GM21381 (cell line): ENCODE measurements around the gene SCAPER.
"Not testable (repeated sequence)": the region's sequence is repeated elsewhere in the genome, so short reads cannot be mapped to it uniquely, and the experiment has no call there.

ENCODE experiments used
- ATAC-seq: cut with Tn5 transposase; IDR thresholded peaks from one replicate; pipeline ENCODE4 v1.9.1; 2021; ENCODE audit warnings: mild to moderate bottlenecking, moderate library complexity; ENCODE audit not compliant: unreplicated experiment

Gene SCAPER

DNA sequence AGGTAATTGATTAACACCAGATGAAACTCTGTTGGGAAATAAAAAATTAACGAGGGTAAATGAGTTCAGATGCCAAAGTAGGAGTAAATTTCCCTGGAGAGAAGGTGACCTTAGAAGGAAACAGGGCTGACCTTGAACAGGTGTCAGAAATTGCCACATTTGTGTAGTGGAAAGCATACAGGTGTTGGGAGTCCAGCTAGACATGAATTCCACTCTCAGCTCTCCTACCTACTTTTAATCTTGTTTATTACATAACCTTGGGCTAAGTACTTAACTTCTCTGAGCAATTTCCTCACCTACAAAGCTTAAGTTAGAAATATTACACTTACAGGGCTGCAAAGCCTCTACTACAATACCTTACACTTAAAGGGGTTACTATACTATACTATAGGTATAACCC, 472.5 kb downstream of the SCAPER start:
- no peak for ATAC-seq

DNA sequence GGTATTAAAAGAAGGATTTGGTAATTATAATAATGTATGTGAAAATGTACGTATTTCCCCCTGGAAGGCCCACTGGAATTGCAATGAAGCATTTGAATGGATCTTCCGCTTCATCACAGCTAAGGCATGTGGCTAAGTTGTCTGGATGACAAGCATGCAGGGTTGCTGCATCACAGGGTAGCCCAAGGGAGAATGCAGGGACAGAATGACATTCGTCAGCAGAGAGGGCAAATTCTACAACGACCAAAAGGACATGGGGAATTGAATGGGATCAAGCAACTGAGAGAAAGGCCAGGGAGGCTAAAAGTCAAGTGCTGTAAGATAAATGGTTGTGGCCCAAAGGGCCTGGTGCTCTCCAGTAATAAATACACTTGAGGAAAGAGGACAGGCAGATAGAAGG, 473.2 kb downstream of the SCAPER start:
- ATAC-seq, result no peak

DNA sequence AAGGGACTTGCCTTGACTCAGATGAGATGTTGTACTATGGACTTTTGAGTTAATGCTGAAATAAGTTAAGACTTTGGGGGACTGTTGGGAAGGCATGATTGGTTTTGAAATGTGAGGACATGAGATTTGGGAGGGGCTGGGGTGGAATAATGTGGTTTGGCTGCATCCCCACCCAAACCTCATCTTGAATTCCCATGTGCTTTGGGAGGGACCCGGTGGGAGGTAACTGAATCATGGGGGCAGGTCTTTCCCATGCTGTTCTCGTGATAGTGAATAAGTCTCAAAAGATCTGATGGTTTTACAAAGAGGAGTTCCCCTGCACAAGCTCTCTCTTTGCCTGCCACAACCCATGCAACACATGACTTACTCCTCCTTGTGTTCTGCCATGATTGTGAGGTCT, 474.4 kb downstream of the SCAPER start:
- ATAC-seq, result not testable (repeated sequence)

DNA sequence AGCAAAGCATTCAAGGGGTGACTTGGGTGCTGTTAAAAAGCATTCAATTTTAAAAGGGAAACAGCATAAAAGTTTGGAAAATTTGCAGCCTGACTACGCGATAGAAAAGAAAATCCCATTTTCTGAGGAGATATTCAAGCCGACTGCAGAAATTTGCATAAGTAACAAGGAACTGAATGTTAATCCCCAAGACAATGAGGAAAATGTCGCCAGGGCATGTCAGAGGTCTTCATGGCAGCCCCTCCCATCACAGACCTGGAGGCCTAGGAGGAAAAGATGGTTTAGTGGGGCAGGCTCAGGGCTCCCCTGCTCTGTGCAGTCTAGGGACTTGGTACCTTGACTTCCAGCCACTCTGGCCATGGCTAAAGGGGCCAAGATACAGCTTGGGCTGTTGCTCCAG, 475.5 kb downstream of the SCAPER start:
- no peak for ATAC-seq

DNA sequence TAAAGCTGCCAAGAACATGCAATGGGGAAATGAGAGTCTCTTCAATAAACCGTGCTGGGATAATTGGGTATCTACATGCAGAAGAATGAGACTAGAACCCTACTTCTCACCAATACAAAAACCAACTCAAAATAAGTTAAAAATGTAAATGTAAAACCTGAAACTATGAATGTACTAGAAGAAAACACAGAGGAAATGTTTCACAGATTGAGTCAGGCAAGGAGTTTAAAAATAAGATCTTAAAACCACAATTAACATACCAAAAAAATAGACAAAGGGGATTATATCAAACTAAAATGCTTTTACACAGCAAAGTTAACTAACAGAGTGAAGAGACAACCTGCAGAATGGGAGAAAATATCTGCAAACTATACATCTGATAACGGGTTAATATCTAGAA, 478.2 kb downstream of the SCAPER start:
- no peak for ATAC-seq

DNA sequence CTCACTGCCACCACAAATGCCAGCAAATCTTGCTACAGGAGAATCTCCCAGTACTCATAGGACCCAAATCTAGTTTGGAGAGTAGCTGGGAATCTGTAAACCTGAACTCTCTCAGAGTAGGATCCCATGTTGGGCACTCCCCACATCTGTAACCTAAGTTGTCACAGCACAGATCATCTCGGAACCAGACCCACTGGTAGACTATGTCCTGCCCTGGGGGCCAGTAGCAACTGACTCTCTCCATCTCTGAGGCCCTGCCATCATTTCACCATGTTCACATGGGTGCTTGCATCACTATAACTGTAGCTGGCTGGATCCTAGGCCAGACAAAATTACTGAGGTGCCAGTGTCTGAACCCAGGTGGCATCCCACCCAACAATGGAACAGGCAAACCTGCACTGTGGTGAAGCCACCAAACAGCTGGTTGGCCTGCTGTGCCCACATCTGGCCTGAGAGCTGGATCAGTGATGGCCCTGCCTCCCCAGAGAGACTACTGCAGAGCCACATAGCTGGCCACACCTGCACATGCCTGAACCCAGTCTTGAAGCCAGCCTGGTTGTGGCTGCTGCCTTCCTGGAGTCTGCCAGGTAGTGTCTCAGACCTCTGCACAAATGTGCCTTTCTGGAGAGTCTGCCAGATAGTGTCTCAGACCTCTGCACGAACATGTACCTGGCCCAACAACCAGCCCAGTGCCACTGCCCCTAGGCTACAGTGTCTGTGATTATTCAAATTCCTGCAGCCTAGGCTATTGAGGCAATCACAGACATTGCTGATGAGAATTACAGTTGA, 486.6 kb downstream of the SCAPER start:
- ATAC-seq, result no peak

DNA sequence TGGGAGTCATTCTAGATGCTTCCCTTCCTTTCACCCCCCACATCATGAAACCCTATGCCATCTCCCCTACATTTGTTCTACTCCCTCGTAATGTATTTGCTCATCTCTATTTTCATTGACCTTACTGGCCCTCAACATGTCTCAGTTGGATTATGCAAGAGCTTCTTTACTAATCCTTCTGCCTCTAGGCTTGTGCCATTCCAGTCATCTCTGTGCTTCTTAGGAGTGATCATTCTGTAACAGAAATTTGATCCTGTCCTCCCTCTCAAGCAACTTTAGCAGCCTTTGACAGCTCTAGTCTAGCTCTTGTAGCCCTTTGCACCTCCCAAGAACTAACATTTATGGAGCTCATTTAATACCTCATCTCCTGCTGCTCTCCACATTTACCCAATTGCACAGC, 503.9 kb downstream of the SCAPER start:
- ATAC-seq, result no peak

DNA sequence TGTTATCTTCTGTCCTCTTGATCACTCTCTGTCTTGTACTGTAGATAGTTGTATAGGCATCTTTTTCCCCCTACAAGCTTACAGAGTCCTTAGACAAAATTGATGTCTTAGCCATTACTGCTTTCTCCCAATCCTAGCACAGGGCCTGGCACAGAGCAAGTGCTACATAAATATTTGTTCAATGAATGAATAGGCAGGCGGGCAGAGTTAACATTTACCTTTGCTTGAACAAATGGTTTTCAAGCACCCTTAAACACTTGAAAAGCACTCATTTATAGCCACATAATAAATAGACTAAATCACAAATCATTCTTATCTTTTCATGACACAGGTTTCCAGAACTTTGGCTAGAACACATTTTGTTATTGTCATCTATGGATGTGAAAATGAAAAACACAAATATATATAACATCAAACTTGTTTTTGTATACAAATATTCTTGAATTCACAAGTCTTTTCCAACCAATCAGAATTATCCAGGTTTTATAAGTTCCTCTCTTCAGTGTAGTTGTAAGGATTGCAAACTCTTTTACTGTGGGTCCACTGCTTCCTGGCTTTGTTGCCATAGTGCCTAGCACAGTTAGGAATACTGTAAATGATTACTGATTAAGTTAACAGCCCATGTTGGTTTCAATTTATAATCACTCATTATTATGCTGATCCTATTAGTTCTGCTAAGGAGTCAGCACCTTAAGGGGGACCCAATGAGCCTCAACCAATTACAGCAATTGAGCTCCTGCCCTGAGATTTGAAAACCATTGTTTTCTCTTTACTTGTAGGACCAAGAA, 506.6 kb downstream of the SCAPER start:
- no peak for ATAC-seq

DNA sequence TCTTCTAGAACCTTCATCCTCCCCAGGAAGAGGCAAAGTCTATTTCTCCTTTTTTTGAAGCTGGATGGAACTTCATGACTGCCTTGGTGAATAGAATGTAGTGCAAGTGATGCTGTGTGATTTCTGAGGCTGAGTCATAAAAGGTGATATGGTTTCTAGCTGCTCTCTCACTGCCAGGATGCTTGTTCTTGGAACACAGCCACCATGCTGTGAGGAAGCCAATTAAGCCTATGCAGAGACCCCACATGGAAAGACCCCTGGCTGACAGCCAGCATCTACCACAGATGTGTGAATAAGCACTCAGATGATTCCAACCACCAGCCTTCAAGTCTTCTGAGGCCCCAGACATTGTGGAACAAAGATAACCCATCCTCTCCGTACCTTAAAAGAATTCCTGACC, 511.5 kb downstream of the SCAPER start:
- ATAC-seq, result no peak

DNA sequence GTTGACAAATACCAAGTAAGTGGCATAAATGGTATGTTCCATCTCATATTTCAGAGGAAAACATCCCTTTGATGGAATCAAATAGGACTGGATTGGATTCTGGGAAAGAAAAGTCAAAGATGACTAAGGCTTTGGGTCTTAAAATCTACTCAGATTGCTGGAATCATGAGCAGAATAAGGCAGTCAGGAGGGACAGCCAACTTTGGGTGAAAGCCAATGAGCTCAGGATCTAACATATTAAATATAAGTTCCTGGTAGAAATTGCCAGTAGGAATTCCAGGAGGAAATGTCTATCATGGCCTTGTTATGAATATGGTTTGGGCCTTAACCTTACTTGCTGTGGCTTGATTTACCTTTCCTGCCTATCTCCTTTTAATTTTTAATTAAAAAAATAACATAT, 513.3 kb downstream of the SCAPER start:
- ATAC-seq, result no peak

DNA sequence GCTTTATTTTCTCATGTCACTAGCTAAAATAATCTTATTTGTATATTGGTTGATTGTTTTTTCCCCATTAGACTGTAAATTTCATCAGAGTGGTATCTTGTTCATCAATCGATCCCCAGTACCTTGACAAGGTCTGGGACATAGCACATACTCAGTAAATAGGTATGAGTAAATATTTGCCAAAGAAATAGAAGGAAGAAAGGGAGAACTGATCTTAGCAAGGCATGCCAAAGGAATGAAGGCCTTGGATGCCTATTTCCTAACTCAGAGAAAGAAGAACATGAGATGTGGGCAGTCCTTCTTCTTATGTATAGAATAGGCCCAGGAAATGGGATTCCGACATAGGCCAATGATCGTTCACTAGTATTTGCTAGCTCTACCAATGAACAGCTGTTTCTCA, 513.8 kb downstream of the SCAPER start:
- no peak for ATAC-seq

DNA sequence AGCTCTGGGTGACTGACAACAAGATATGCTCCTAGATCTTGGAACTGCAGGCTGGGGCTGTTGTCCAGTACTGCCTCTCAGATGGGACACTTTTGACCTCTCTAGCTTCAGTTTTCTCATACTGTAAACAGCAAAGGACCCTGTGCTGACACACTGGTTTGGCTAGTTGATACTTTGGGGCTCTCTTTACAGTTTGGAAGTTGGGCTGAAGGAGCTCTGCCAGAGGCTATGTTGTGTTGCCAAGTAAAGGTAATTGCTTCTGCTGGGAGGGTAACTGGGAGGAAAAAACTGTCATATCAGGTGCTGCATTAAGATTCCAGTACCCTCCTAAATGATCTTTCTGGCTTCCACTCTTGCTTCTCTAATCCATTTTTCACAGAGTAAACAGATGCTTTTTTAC, 514.6 kb downstream of the SCAPER start:
- no peak for ATAC-seq

DNA sequence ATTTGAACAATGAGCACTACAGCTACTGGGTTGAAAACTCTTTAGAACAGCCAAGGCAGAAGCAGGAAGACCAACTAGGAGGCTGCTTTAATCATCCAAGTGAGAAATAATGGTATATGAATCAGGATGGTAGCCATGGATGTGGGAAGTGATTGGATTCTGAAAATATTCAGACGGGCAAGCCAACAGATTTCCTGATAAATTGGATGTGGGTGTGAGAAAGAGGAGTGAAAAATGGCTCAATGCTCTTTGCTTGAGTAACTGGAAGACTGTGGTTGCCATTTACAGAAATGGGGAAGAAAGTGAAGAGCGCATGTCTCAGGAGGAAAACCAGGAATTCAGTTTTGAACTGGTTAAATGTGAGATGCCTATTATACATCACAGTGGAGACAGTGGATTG, 518.2 kb downstream of the SCAPER start:
- no peak for ATAC-seq

DNA sequence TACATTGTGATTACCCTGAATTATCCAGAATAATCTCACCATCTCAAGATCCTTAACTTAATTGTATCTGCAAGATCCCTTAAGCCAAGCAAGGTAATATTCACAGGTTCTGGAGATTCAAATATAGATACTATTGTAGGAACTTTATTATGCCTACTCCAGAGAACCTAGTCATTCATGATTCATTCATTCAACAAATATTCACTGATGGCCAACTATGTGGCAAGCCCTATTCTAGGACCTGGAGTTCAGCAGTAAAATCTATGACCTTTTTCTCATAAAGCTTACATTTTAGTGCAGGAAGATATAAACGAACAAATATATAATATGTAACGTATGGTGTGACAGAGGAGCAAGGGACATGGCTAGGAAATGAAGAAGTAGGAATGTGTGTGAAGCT, 519.0 kb downstream of the SCAPER start:
- no peak for ATAC-seq

DNA sequence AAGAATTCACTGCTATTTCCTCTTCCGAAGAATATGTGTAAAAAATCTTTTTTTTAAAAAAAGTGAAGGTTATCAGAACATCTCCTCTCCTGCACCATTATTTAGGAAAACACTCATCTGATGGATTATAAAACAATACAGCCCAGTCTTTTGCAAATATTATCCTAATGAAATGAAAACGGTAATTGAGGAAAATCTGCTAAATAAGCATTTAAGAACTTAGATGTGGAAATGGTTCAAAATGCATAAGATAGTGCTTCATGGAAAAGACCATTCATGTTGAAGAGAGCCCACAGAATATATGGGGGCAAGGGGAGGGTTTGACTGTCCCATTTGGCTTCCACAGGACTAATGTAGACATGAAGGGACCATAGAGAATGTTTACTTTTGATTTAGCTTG, 520.7 kb downstream of the SCAPER start:
- ATAC-seq, result no peak

DNA sequence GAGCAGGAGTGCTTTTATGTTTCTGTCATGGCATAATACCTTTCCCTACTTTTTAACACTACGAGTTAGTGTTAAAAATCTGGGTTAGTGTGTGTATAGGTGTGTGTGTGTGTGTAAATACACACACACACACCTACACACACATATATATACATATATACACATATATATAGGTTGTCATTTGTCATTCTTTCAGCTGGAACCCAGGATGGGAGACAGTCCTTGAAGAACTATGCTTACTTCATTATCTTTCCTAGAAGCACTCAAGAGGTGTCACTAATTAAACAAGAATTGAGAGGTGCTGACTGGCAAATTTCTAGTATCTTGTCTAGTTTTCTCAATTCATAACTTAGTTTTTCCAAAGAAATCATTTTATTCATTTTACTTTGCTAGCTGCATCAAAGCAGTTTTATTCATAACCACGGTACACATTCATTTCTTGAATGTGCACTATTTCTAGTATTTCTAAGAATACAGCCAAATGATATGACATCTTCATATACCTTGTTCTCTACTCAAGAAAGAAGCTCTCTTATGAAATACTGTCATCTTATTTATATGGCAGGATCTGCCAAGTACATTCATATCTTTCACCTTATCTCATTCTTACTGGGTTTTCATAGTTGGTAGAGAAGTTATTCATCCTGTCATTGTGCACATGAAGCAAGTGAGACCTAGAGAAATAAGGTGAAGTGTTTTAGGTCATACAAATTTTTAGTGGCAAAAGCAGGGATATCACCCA, 522.0 kb downstream of the SCAPER start:
- ATAC-seq, result no peak

DNA sequence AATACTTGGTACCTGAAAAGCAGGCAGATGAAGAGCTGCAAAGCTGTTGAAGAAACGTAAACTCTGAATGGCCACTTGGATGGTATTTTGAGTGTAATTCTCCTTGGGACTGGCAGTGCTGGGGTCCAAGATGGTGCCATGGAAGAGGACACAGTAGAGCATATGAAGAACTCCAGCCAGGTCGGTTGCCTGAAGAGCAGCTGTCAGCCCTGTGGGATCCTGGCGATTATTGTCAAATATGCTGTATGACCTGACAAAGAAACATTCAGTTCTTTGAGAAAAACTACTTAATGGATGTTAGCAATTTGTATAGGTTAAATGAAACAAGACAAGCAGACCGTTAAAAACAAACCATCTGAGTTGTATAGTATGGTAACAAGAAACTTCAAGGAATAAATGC, 523.8 kb downstream of the SCAPER start:
- ATAC-seq, result no peak

DNA sequence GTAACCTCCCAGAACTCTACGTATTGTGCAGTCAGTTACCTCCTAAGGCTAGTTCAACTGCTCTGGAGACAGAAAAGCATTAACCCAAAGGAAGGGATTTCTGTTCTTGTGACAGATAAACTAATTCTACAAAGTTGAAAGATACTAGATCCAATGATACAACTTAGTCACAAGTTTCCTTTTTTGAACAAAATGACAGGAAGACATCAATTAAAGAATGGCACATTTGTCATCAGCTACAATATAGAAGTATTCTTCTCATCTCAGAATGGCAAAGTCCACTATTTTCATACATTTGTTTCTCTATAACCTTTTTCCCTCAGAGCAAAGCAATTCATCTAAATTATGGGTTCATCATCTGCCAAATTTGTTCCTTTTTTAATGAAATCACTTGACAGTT, 524.9 kb downstream of the SCAPER start:
- ATAC-seq, result no peak

DNA sequence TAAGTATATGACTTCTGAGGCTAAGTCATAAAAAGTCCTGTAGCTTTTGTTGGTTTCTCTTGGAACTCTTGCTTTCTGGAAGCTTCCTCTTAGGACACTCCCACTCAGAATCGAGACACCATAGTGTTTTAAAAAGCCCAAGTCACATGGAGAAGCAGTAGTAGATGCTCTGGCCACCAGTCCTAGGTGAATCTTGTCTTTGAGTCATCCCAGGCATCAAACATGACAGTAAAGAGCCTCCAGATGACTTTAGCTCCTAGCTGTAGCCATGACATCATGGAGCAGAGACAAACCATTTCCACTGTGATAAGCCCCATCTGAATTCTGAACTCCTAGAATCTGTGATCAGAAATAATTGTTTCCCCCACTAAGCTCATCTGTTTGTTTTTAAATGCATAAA, 526.4 kb downstream of the SCAPER start:
- no peak for ATAC-seq

DNA sequence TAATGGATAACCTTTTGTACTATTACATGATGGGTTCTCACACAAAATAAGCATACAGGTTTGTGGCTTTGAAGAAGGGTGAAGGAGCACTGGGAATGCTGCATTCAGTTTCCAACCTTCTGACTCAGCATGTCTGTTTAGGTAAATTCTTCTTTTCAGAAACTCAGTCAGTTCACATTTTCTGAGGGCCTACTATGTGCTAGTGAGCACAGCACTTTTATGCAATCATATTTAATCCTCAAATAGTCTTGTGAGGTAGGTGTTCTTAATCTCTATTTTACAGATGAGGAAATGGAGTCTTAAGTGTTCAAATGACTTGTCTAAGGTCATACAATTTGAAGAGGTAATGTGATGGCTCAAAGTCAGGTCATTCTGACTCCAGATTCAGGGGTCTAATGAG, 527.4 kb downstream of the SCAPER start:
- no peak for ATAC-seq

DNA sequence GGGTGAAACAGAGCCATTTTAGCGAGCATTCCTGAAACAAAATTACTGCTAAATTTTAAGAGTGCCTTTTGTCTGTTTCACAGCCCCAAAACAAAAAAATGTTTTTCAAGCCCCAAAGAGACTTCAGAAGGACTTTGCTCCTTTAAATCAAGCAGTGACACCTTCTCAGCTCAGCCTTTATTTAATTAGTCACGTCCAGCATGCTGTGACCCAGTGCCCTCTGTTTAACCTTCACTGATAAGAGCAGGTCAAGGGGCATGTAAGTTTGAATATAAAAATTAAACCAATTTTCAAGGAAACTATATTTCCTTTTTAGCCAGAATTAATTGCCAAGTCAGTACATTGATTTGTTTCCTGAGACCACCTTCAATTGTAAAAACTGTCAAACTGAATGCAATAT, 527.9 kb downstream of the SCAPER start:
- no peak for ATAC-seq

DNA sequence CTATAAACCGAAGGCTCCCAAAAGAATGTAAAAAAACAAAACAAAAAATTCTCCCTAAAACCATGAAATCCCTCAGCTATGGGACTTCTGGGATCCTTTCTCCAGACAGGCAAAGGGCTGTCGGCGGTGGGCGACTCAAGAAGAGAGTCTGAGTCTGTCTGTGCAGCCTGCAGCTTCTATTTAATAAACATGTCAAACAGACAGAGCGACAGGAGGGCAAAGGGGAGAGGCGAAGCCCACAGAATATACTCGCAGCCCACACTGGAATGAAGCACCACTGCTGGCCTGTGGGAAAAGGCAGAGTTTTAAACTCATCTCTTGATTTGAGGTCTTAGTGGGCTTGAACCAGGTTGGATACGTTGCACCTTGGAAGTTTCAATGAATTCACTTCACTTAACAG, 528.3 kb downstream of the SCAPER start:
- ATAC-seq, result no peak
